ENCODE data around the gene CDC45.

DNA sequence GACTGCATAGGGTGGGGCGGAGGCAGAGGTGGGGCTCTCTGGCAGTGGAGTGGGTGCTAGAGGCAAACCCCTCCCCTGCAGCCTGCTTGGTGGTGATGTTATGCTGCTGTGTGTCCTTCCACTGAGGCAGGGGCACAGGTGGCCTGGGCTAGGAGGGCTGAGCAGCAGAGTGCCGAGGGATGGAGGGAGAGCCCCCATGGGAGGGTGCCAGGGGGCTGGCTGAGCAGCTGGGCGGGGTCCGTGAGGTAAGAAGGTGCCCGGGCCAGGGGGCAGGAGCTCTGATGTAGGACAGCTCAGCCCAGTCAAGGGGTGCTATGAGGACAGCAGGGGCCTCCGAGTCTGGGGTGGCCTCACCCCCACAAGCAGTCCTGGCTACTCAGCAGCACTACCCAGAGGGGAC lies 40.3 kb downstream of the CDC45 start:
- TF ChIP-seq, protein P1, sequence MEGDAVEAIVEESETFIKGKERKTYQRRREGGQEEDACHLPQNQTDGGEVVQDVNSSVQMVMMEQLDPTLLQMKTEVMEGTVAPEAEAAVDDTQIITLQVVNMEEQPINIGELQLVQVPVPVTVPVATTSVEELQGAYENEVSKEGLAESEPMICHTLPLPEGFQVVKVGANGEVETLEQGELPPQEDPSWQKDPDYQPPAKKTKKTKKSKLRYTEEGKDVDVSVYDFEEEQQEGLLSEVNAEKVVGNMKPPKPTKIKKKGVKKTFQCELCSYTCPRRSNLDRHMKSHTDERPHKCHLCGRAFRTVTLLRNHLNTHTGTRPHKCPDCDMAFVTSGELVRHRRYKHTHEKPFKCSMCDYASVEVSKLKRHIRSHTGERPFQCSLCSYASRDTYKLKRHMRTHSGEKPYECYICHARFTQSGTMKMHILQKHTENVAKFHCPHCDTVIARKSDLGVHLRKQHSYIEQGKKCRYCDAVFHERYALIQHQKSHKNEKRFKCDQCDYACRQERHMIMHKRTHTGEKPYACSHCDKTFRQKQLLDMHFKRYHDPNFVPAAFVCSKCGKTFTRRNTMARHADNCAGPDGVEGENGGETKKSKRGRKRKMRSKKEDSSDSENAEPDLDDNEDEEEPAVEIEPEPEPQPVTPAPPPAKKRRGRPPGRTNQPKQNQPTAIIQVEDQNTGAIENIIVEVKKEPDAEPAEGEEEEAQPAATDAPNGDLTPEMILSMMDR (IDR thresholded peaks at IDR 0.05) = no peak
- TF ChIP-seq POLR2AphosphoS5 (IDR thresholded peaks at IDR 0.05) (no peak), EP300 (IDR thresholded peaks at IDR 0.05) (no peak), POLR2A (IDR thresholded peaks at IDR 0.05) (no peak)

All from sigmoid colon (tissue), 4 donors.